ENCODE measurements around the gene KLHL26.

Gene KLHL26

GRCh38 chr19:18606281-18607225 is 30.3 kb upstream of the KLHL26 start, which contains the start of gene CRLF1:
Gene CRLF1, minus strand, starts transcription at chr19:18606799. Its CDS starts 143 bp downstream, at chr19:18606656.
- Histone ChIP-seq H3K27me3 (ENCODE audit: low read length) (peaks cover 8% of the 10 kb centered on the region; the same call in 1 of the 2 replicates), H3K9me3 (ENCODE audit: insufficient read depth, low read length) (no peaks in the 10 kb centered on the region), H3K9ac (ENCODE audit: low read length) (no peak within 1 kb of the TSS), H3K4me3 (ENCODE audit: insufficient read depth, low read length, poor library complexity, severe bottlenecking) (no peak within 1 kb of the TSS), H4K20me1 (ENCODE audit: low read depth, low read length) (no peaks in the 10 kb centered on the region), H3K27ac (ENCODE audit: low read depth, low read length) (no peak within 1 kb of the TSS), H3K36me3 (ENCODE audit: low read length) (no peaks in the 10 kb centered on the region), H2AFZ (ENCODE audit: low read depth, low read length, severe bottlenecking) (no peak within 1 kb of the TSS), H3K9me2 (replicated peaks; ENCODE audit: insufficient read depth, low read length) (no peaks in the 10 kb centered on the region), H3K4me2 (ENCODE audit: low read depth, low read length, poor library complexity, severe bottlenecking) (no peak within 1 kb of the TSS), H3K79me2 (ENCODE audit: insufficient read depth, low read length) (no peaks in the 10 kb centered on the region), H3F3A (ENCODE audit: insufficient read depth) (no peaks in the 10 kb centered on the region)
- no peak for TF ChIP-seq CTCF (IDR thresholded peaks at IDR 0.05; ENCODE audit: insufficient read depth, low read length, poor library complexity, severe bottlenecking)
- no peak for TF ChIP-seq EZH2phosphoT487 (conservative IDR thresholded peaks at IDR 0.05; ENCODE audit: low read length)

GRCh38 chr19:18607226-18608101 is 29.4 kb upstream of the KLHL26 start:
- no peak overlapping the region for H3K27ac ChIP-seq (ENCODE audit: low read depth, low read length)
- H4K20me1 ChIP-seq (ENCODE audit: low read depth, low read length) = no peaks in the 10 kb centered on the region
- no peaks in the 10 kb centered on the region for H3F3A ChIP-seq (ENCODE audit: insufficient read depth)
- no peaks in the 10 kb centered on the region for H3K9me2 ChIP-seq (replicated peaks; ENCODE audit: insufficient read depth, low read length)
- peaks cover 8% of the 10 kb centered on the region; the same call in 1 of the 2 replicates for H3K27me3 ChIP-seq (ENCODE audit: low read length)
- no peak overlapping the region for H3K4me2 ChIP-seq (ENCODE audit: low read depth, low read length, poor library complexity, severe bottlenecking)
- TF ChIP-seq CTCF (IDR thresholded peaks at IDR 0.05; ENCODE audit: insufficient read depth, low read length, poor library complexity, severe bottlenecking) (no peak), EZH2phosphoT487 (conservative IDR thresholded peaks at IDR 0.05; ENCODE audit: low read length) (no peak)
- no peaks in the 10 kb centered on the region for H3K79me2 ChIP-seq (ENCODE audit: insufficient read depth, low read length)
- no peaks in the 10 kb centered on the region for H3K36me3 ChIP-seq (ENCODE audit: low read length)
- H3K9me3 ChIP-seq (ENCODE audit: insufficient read depth, low read length) = no peaks in the 10 kb centered on the region
- no peak overlapping the region for H3K4me3 ChIP-seq (ENCODE audit: insufficient read depth, low read length, poor library complexity, severe bottlenecking)
- no peak overlapping the region for H2AFZ ChIP-seq (ENCODE audit: low read depth, low read length, severe bottlenecking)
- no peak overlapping the region for H3K9ac ChIP-seq (ENCODE audit: low read length)

- H3K4me3 ChIP-seq (ENCODE audit: insufficient read depth, low read length, poor library complexity, severe bottlenecking) = no peak overlapping the region
- no peaks in the 10 kb centered on the region for H3F3A ChIP-seq (ENCODE audit: insufficient read depth)
- no peaks in the 10 kb centered on the region for H3K79me2 ChIP-seq (ENCODE audit: insufficient read depth, low read length)
- H3K4me2 ChIP-seq (ENCODE audit: low read depth, low read length, poor library complexity, severe bottlenecking) = no peak overlapping the region
- no peak overlapping the region for H3K9ac ChIP-seq (ENCODE audit: low read length)
- no peaks in the 10 kb centered on the region for H3K36me3 ChIP-seq (ENCODE audit: low read length)
- H3K9me3 ChIP-seq (ENCODE audit: insufficient read depth, low read length) = no peaks in the 10 kb centered on the region
- peaks cover 8% of the 10 kb centered on the region; the same call in 1 of the 2 replicates for H3K27me3 ChIP-seq (ENCODE audit: low read length)
- H3K9me2 ChIP-seq (replicated peaks; ENCODE audit: insufficient read depth, low read length) = no peaks in the 10 kb centered on the region
- no peak overlapping the region for H2AFZ ChIP-seq (ENCODE audit: low read depth, low read length, severe bottlenecking)
- no peak overlapping the region for H3K27ac ChIP-seq (ENCODE audit: low read depth, low read length)
- no peaks in the 10 kb centered on the region for H4K20me1 ChIP-seq (ENCODE audit: low read depth, low read length)
- no peak for TF ChIP-seq EZH2phosphoT487 (conservative IDR thresholded peaks at IDR 0.05; ENCODE audit: low read length)
- TF ChIP-seq CTCF (IDR thresholded peaks at IDR 0.05; ENCODE audit: insufficient read depth, low read length, poor library complexity, severe bottlenecking) = no peak
These were observed 28.6 kb upstream of the KLHL26 start for GRCh38 chr19:18608102-18608804.

Data from SU-DHL-6 (cell line).